Stimulated activated CD4-positive, alpha-beta T cell treated with anti-CD3 and anti-CD28 coated beads, Interleukin-4, amount 100 ng/mL, for 4 hours (primary cell): ENCODE data around the gene NOS1.

ENCODE experiments used
- DNase-seq, 2 experiments: peaks; one replicate each; pipeline ENCODE4 v3.0.0-alpha.2; 2020

The NOS1 gene

GRCh38 chr12:117363056-117363662 lies 1.7 kb upstream of the NOS1 start:
- no peak for DNase-seq

DNA sequence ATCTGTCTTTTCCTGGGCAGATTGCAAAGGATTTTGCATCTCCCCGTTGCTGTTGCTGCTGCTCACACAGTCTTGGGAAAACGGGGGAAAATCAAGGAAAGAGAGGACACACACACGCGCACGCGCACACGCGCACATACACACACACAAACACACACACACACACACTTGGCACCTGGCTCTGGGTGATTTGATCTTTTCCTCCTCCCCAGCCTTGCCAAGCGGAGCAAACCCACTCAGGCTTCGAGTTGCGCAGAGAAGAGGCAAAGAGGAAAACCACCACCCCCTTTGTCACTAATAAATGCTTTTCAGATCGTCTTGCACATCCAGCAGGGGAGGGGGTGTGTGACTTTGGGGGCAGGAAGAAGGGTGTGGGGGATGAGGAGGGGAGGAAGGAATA lies 965 bp upstream of the NOS1 start:
- no peak for DNase-seq

DNA sequence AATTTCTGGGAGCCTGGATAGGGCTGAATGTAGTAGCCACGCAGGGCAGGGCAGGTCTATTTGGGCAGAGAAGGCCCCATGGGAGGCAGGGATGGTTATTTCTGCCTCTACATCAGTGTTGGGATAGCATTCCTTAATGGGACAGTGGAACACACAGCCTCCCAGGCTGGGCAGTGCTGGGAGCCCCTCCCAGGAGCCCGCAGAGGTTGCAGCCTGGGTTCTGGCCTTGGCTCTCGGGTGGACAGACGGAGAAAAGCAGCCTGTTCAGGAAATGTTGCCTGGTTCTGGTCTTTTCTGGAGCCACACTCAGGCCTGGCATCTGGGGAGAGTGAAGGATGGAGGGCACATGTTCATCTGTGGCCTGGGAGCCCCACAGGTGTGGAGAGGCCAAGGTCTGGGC lies 479 bp upstream of the NOS1 start:
- no peak for DNase-seq

- DNase-seq = no peak
Measured at GRCh38 chr12:117360551-117361346, 677 bp downstream of the NOS1 start.

GRCh38 chr12:117360222-117360550 lies 1.2 kb downstream of the NOS1 start:
- no peak for DNase-seq

DNA sequence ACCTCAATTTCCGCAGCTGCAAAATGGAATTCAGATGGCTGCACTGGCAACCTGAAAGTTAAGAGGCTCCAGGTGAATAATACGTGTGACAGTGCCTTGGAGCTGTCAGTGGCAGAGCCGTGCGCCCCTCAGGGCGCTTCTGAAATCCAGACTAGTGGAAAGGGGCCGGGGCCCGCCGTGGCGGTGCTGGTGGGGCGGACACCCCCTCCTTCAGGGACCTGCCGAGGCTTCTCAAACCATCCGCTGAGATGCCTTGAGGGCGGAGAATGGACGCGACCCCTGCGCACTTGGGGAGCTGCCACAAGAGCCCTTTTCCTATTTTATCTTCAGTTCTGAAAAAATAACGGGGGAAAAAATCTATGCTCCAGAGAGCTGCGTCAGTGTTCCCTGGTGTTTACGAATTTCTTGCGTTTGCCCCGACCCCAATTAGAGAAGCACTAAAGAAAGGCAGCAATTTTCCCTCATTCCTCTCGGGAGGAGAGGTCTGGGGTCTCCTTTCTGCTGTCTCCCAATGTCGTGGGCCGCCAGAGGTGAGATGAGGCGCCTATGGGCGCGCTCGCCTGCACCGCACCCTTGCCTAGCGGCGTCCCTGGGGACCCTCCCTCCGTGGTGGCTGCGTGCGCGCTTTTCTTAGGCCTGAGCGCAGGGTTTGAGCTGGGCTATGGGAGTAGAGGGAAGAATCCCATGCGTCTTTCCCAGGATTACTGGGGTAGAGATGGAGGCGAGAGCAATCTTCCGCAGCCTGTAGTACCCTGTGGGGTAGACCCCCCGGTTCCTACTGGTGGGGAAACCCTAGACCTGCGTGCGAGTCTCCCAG lies 2.2 kb downstream of the NOS1 start:
- DNase-seq = no peak

DNA sequence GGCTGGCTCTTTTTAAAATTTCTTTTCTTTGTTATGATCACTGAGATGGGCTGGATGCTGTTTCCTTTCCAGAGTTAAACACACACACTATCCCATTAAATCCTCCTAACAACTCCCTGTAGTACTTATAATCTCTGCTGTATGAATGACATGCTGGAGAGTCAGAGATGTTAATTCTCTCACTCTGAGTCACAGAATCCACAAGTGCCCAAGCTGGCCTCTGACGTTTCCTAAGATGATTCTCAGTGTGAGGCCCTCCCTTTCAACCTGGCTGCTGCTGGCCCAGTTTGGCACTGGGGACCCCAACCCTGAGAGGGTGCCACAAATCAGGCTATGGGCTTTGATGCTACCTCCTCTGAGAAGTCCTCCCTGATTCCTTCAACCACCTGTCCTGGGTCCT lies 5.4 kb downstream of the NOS1 start:
- no peak for DNase-seq

GRCh38 chr12:117352883-117353282 lies 8.5 kb downstream of the NOS1 start:
- DNase-seq = no peak

DNA sequence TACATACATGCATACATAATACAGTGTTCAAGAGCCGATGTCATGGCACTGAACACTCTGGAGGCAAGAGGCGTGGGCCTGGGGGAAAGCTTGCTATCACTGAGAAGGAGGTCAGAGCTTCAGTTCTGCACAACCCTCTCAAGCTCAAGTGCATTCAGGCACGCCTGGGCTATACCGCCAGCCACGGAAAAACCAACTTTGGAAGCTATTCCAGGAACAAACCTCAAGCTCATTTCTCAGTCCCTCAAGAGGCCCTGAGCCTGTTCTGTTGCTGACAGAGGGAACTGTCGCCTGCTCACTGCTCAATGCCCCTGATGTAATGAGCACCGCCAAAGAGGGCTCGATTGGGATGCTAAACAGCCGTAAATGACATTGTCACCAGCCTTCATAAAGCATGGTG lies 9.2 kb downstream of the NOS1 start:
- no peak for DNase-seq

DNA sequence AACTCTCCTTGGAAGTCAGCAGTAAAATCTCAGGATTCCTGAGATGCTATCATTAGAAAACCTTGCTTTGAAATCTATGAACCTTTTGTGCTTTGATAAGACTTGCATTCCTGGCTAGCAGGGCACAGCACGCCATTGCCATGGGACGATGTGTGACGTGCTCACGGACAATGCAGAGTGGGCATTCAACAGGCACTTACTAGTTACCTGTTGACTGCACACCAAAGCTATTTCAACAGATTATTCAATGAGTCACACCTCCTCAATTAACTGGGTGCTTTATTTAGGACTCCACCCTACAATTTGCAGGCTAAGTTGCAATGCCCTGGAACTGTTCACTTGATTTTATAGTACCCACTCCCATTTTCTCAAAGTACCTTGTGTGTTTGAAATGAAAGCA lies 11.3 kb downstream of the NOS1 start:
- DNase-seq = no peak

DNA sequence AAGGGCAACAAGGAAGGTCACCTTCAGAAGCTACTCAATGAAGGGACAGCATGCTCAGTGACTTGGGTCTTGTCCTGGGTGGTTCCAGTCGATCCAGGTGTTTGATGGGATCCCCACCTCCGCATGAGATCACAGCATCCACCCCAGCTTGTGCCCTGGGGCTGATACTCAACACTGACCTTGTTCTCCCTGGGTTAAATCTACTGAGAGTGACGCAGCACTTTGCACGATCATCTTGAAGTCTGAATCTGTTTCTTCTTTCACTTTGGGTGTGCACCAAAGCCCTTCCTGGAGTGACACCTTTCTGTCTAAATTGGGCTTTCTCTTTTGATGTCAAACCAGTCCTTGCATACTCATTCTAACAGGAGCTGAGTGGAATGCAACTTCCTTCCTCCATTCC lies 13.8 kb downstream of the NOS1 start:
- DNase-seq = no peak

GRCh38 chr12:117344716-117345115 lies 16.7 kb downstream of the NOS1 start:
- no peak for DNase-seq

GRCh38 chr12:117343849-117344248 lies 17.6 kb downstream of the NOS1 start:
- DNase-seq = no peak

DNA sequence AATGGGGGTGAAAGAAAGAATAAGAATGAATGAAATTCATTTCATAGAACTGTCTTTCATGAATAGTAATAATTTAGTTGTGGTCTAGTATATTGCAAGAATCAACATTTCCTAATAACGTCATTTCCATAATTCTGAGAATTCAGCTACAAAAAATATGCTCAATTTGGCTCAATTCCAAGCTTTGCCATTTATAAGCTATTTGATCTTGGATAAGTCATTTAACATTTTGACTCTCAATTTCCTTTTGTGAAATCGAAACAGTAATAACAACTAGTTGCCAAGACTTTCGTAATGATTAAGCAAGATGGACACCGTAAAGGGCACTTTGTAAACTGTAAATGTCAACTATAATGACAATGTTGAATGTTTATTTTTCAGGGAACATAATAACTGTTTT lies 18.1 kb downstream of the NOS1 start:
- DNase-seq = no peak

GRCh38 chr12:117342682-117343081 lies 18.7 kb downstream of the NOS1 start:
- DNase-seq = no peak

DNA sequence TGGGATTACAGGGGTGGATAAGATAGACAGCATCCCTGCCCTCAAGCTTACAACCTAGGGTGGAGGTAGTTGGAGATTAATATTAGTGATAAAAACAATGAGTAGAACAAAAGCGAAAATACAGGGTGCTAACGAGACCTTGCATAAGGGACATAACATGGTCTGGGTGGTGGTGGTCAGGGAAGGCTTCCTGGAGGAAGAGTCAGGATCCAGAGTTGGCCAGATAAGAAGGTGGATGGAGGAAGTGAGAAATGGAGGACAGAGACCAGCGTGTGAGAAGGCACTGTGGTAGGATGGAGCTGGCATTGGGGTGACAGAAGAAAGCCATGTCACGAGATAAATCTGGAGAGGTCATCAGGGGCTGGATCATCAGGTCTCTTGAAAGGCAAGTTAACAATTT lies 19.2 kb downstream of the NOS1 start:
- DNase-seq = no peak

DNA sequence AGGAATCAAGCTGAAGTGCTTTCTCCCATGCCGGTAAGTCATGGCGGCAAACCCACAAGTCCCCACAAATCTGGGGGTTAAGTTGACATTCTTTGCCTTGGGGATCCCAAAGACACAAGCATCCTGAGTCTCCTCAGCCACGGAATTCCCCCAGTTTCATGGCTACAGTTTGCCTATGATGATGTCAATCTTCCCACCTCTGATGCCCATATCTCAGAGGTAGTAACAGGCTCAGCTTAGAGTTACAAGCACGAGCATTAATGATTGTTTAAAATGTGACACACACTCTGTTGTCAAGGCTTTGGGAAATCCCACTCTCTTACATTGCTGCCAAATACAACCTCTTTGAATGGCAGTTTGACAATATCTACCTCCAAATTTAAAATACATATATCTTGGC lies 22.3 kb downstream of the NOS1 start:
- no peak for DNase-seq

GRCh38 chr12:117334855-117335587 lies 26.4 kb downstream of the NOS1 start:
- DNase-seq = no peak

- no peak for DNase-seq
Measured at GRCh38 chr12:117334051-117334450, 27.4 kb downstream of the NOS1 start.

DNA sequence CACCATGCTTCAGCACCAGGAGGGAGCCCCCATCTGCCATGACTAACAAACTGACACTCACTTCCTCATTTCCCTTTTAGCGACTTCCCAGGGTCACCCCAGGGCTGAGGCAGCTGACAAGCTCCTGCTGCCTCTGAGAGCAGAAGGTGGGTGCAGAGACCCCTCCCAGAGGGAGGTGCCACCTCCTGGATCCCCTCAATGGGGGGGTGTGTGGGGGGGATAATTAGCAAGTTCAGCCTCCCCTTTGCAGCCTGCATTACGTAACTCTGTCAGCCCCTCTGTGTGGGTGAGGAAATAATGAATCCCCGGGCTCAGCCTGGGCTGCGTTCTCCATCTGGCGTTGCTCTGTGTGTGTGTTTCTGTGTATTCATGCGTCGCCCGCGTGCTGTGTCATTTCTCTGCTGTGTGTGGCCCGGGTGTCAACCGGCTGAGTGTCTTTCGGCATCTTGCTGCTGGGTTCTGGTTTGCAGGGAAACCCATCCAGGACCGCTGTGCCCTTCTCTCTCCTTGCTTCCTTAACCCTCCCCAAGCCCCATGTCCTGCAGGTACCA lies 28.0 kb downstream of the NOS1 start:
- no peak for DNase-seq

- no peak for DNase-seq
Measured at GRCh38 chr12:117331691-117332090, 29.7 kb downstream of the NOS1 start.

DNA sequence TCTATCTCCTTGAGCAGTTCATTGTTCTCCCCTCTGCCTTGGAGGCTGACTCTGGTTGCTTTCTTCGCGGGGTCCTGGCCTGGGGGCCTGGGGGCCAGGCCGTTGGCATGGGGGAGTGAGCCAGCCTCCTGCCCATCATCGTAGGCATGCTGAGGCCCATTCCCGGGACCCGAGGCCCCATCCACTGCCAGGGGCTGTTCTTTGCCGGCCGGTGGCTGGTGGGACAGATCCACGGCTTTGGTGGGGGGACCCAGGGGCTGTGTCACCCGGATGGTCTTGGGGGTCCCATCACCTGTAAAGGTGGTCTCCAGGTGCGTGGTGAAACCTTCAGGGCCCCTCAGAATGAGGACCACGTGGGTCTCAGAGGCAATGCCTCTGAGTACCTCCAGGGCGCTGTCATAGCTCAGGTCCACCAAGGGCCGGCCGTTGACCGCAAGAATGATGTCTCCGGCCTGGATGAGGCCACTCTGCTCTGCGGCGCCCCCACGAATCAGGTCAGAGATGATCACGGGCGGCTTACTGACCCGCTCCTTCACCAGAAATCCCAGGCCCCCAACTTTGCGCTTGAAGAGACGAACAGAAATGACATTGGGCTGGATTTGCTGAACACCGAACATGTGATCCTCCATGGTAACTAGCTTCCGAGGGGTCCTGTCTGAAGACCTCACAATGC lies 30.8 kb downstream of the NOS1 start:
- no peak for DNase-seq

- no peak for DNase-seq
Measured at GRCh38 chr12:117329756-117330155, 31.7 kb downstream of the NOS1 start.
